RCC 7860 (cell line): ENCODE results near the gene SDHA.
A peak's percentile ranks its signal among the peaks of the same experiment; 100 is the strongest.
"Not testable (repeated sequence)": the region's sequence is repeated elsewhere in the genome, so short reads cannot be mapped to it uniquely, and the experiment has no call there.

Source experiments
- DNase-seq: peaks from one replicate; pipeline ENCODE4 v3.0.0-alpha.2; 2015; ENCODE audit warnings: low spot score
- FAIRE-seq: peaks from 2 replicates; lab custom pipeline; 2012; peaks lifted over from hg19 to GRCh38; lab: Jason Lieb, UNC

The SDHA gene

GRCh38 chr5:217494-218456 lies at the start of gene SDHA, which contains the start of gene CCDC127:
Gene SDHA, plus strand, starts transcription at chr5:218320. Its CDS starts 36 bp downstream, at chr5:218356.
Gene CCDC127, minus strand, starts transcription at chr5:218153. Its CDS starts 1,304 bp downstream, at chr5:216849.
- peak; percentile 89 for DNase-seq
- not testable (repeated sequence) for FAIRE-seq

- FAIRE-seq = no peak
- no peak for DNase-seq
Observed at GRCh38 chr5:169071-169727, 48.9 kb upstream of the SDHA start.

GRCh38 chr5:169728-170094 lies 48.4 kb upstream of the SDHA start:
- no peak for FAIRE-seq
- DNase-seq = no peak

GRCh38 chr5:170971-171800 lies 46.9 kb upstream of the SDHA start:
- no peak for FAIRE-seq

GRCh38 chr5:171801-172331 lies 46.3 kb upstream of the SDHA start:
- DNase-seq = no peak
- no peak for FAIRE-seq

More at GRCh38 chr5:170971-171800, 46.9 kb upstream of the SDHA start:
- no peak for DNase-seq

GRCh38 chr5:172421-172820 lies 45.7 kb upstream of the SDHA start:
- FAIRE-seq = no peak
- no peak for DNase-seq

- DNase-seq (no peak), FAIRE-seq (no peak)
Observed at GRCh38 chr5:172841-173251, 45.3 kb upstream of the SDHA start.

- no peak for FAIRE-seq
Observed at GRCh38 chr5:173392-174290, 44.5 kb upstream of the SDHA start.

GRCh38 chr5:174291-174600 lies 43.9 kb upstream of the SDHA start:
- no peak for FAIRE-seq

More at GRCh38 chr5:173392-174290, 44.5 kb upstream of the SDHA start:
- no peak for DNase-seq

GRCh38 chr5:174876-175465 lies 43.1 kb upstream of the SDHA start:
- DNase-seq = no peak
- no peak for FAIRE-seq

More at GRCh38 chr5:174291-174600, 43.9 kb upstream of the SDHA start:
- DNase-seq = no peak

GRCh38 chr5:176296-176823 lies 41.8 kb upstream of the SDHA start:
- FAIRE-seq (no peak), DNase-seq (no peak)

- FAIRE-seq (no peak), DNase-seq (no peak)
Observed at GRCh38 chr5:178110-178509, 40.0 kb upstream of the SDHA start.

GRCh38 chr5:179401-179800 lies 38.7 kb upstream of the SDHA start:
- FAIRE-seq (no peak), DNase-seq (no peak)

- DNase-seq (no peak), FAIRE-seq (no peak)
Observed at GRCh38 chr5:180286-180918, 37.7 kb upstream of the SDHA start.

GRCh38 chr5:181160-181559 lies 37.0 kb upstream of the SDHA start:
- DNase-seq (no peak), FAIRE-seq (no peak)

- no peak for FAIRE-seq
- no peak for DNase-seq
Observed at GRCh38 chr5:181566-181965, 36.6 kb upstream of the SDHA start.

GRCh38 chr5:182126-182525 lies 36.0 kb upstream of the SDHA start:
- FAIRE-seq (no peak), DNase-seq (no peak)

GRCh38 chr5:184471-184870 lies 33.6 kb upstream of the SDHA start:
- FAIRE-seq (no peak), DNase-seq (no peak)
